GM21526 (cell line): Measurements from ENCODE around the gene DUSP16.
"Not testable (repeated sequence)": the region's sequence is repeated elsewhere in the genome, so short reads cannot be mapped to it uniquely, and the experiment has no call there.

Experiments
- ATAC-seq: cut with Tn5 transposase; IDR thresholded peaks from one replicate; pipeline ENCODE4 v1.9.1; 2021; ENCODE audit warnings: moderate library complexity; ENCODE audit not compliant: unreplicated experiment, low FRiP score

Gene DUSP16

GRCh38 chr12:12474471-12474928 is 88.2 kb downstream of the DUSP16 start:
- ATAC-seq: peak; percentile 23

- ATAC-seq: no peak
Observed at GRCh38 chr12:12473223-12473622, 89.4 kb downstream of the DUSP16 start.

- not testable (repeated sequence) for ATAC-seq
Observed at GRCh38 chr12:12471982-12472961, 90.4 kb downstream of the DUSP16 start.

GRCh38 chr12:12470751-12471306 is 91.8 kb downstream of the DUSP16 start:
- ATAC-seq: no peak

- ATAC-seq: no peak
Observed at GRCh38 chr12:12469386-12469785, 93.3 kb downstream of the DUSP16 start.

GRCh38 chr12:12468575-12468974 is 94.1 kb downstream of the DUSP16 start:
- no peak for ATAC-seq

GRCh38 chr12:12467688-12468261 is 94.9 kb downstream of the DUSP16 start:
- no peak for ATAC-seq

- ATAC-seq: no peak
Observed at GRCh38 chr12:12467264-12467663, 95.4 kb downstream of the DUSP16 start.

- ATAC-seq: no peak
Observed at GRCh38 chr12:12466157-12466556, 96.5 kb downstream of the DUSP16 start.

GRCh38 chr12:12465522-12465921 is 97.1 kb downstream of the DUSP16 start:
- ATAC-seq: no peak

GRCh38 chr12:12461923-12462315 is 100.7 kb downstream of the DUSP16 start:
- ATAC-seq: no peak

GRCh38 chr12:12460935-12461922 is 101.4 kb downstream of the DUSP16 start:
- no peak for ATAC-seq

GRCh38 chr12:12456637-12457036 is 106.0 kb downstream of the DUSP16 start:
- ATAC-seq: no peak

- ATAC-seq: no peak
Observed at GRCh38 chr12:12454315-12454714, 108.3 kb downstream of the DUSP16 start.

GRCh38 chr12:12453635-12454034 is 109.0 kb downstream of the DUSP16 start:
- ATAC-seq: no peak

GRCh38 chr12:12452326-12452902 is 110.2 kb downstream of the DUSP16 start:
- ATAC-seq: no peak

GRCh38 chr12:12451098-12451497 is 111.6 kb downstream of the DUSP16 start:
- no peak for ATAC-seq

- ATAC-seq: no peak
Observed at GRCh38 chr12:12450043-12450471, 112.6 kb downstream of the DUSP16 start.

- ATAC-seq: no peak
Observed at GRCh38 chr12:12449533-12450025, 113.1 kb downstream of the DUSP16 start.

GRCh38 chr12:12447837-12448236 is 114.8 kb downstream of the DUSP16 start:
- ATAC-seq: no peak
